ENCODE measurements around the gene POLRMT.
"Not testable (repeated sequence)": the region's sequence is repeated elsewhere in the genome, so short reads cannot be mapped to it uniquely, and the experiment has no call there.

GRCh38 chr19:585146-585545 lies 48.2 kb downstream of the POLRMT start:
- not testable (repeated sequence) for TF ChIP-seq HNF4A (conservative IDR thresholded peaks at IDR 0.05); YY1 (IDR thresholded peaks at IDR 0.05); REST (IDR thresholded peaks at IDR 0.05); JUND (IDR thresholded peaks at IDR 0.05); RAD21 (IDR thresholded peaks at IDR 0.05); TAF1 (conservative IDR thresholded peaks at IDR 0.05)
- TF ChIP-seq, protein P1, sequence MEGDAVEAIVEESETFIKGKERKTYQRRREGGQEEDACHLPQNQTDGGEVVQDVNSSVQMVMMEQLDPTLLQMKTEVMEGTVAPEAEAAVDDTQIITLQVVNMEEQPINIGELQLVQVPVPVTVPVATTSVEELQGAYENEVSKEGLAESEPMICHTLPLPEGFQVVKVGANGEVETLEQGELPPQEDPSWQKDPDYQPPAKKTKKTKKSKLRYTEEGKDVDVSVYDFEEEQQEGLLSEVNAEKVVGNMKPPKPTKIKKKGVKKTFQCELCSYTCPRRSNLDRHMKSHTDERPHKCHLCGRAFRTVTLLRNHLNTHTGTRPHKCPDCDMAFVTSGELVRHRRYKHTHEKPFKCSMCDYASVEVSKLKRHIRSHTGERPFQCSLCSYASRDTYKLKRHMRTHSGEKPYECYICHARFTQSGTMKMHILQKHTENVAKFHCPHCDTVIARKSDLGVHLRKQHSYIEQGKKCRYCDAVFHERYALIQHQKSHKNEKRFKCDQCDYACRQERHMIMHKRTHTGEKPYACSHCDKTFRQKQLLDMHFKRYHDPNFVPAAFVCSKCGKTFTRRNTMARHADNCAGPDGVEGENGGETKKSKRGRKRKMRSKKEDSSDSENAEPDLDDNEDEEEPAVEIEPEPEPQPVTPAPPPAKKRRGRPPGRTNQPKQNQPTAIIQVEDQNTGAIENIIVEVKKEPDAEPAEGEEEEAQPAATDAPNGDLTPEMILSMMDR (IDR thresholded peaks at IDR 0.05; ENCODE audit: low read depth, low read length, missing input control), result not testable (repeated sequence)

Data from liver (tissue), 3 donors.